Left colon (tissue), 2 donors: ENCODE measurements around the gene NCAM2. TPM values are rescaled to one million over a fixed set of nuclear protein-coding genes. Genes with fewer than 3 reads are reported as not detected.
"Not testable (repeated sequence)": the region's sequence is repeated elsewhere in the genome, so short reads cannot be mapped to it uniquely, and the experiment has no call there.

Experiments used
- ATAC-seq: fragments of 200-7000 bp; cut with Tn5 transposase; one replicate; pipeline ENCODE4 v1.9.1; 2020; ENCODE audit warnings: mild to moderate bottlenecking, moderate library complexity
- DNase-seq, 2 donors: peaks; one replicate each; pipeline ENCODE4 v3.0.0-alpha.2; 2020
- intact Hi-C, 2 donors: fragments of 100-400 bp; cut with DNase I in 1 of 2; cut with micrococcal nuclease in 1 of 2; formaldehyde crosslinking; loops; one replicate each; pipeline versions ENCODE4 v1.11.2 to v1.14.0; 2022; cut with DNase I, micrococcal nuclease
- total RNA-seq, 2 donors: library from RNA; stranded (reverse); fragmentation: NEBNext Ultra II Directional; extraction: Animal tissue kit (Norgen Biotek cat#: 25700); gene quantifications; one replicate each; pipeline ENCODE4 v1.2.1, GENCODE V29; 2021
- donor health status: DM: no; HTN: no; CAD: no.
- donor health status: DM: yes; HTN: yes; CAD: no.

The NCAM2 gene
- total RNA-seq, 2 donors from 2014 or later = 2.3 to 3.5 TPM

- intact Hi-C loops = no loop called here
- ATAC-seq (no peak), DNase-seq (no peak)
Measured at GRCh38 chr21:21367583-21367982, 369.4 kb downstream of the NCAM2 start.

- ATAC-seq = no peak
- intact Hi-C loops = no loop called here
- DNase-seq = no peak
Measured at GRCh38 chr21:21373969-21374368, 375.8 kb downstream of the NCAM2 start.

GRCh38 chr21:21383126-21383525, 384.9 kb downstream of the NCAM2 start:
- DNase-seq (no peak), ATAC-seq (no peak)
- intact Hi-C loops = no loop called here

GRCh38 chr21:21384977-21385376, 386.8 kb downstream of the NCAM2 start:
- ATAC-seq (no peak), DNase-seq (no peak)
- intact Hi-C loops = no loop called here

- DNase-seq (no peak), ATAC-seq (no peak)
- intact Hi-C loops = no loop called here
Measured at GRCh38 chr21:21385404-21385803, 387.2 kb downstream of the NCAM2 start.

- intact Hi-C loops = no loop called here
- ATAC-seq (no peak), DNase-seq (no peak)
Measured at GRCh38 chr21:21387916-21388315, 389.7 kb downstream of the NCAM2 start.

GRCh38 chr21:21394064-21394463, 395.9 kb downstream of the NCAM2 start:
- DNase-seq (no peak), ATAC-seq (no peak)
- intact Hi-C loops = no loop called here

- intact Hi-C loops = no loop called here
- no peak for DNase-seq
- ATAC-seq = no peak
Measured at GRCh38 chr21:21396424-21396823, 398.2 kb downstream of the NCAM2 start.

GRCh38 chr21:21397464-21397863, 399.3 kb downstream of the NCAM2 start:
- no peak for ATAC-seq
- intact Hi-C loops = no loop called here
- DNase-seq = no peak

- no peak for DNase-seq
- ATAC-seq = no peak
- intact Hi-C loops = no loop called here
Measured at GRCh38 chr21:21401444-21401843, 403.2 kb downstream of the NCAM2 start.

- intact Hi-C loops, ATAC-seq, DNase-seq: not testable (repeated sequence)
Measured at GRCh38 chr21:21402187-21402586, 404.0 kb downstream of the NCAM2 start.

- DNase-seq, intact Hi-C loops, ATAC-seq: not testable (repeated sequence)
Measured at GRCh38 chr21:21404261-21404660, 406.1 kb downstream of the NCAM2 start.

- intact Hi-C loops = no loop called here
- no peak for DNase-seq
- no peak for ATAC-seq
Measured at GRCh38 chr21:21406921-21407320, 408.7 kb downstream of the NCAM2 start.

GRCh38 chr21:21412096-21412495, 413.9 kb downstream of the NCAM2 start:
- intact Hi-C loops = no loop called here
- DNase-seq (no peak), ATAC-seq (no peak)

GRCh38 chr21:21415741-21416140, 417.5 kb downstream of the NCAM2 start:
- intact Hi-C loops = no loop called here
- ATAC-seq (no peak), DNase-seq (no peak)

- DNase-seq = no peak
- intact Hi-C loops = no loop called here
- no peak for ATAC-seq
Measured at GRCh38 chr21:21434944-21435343, 436.7 kb downstream of the NCAM2 start.

- intact Hi-C loops = no loop called here
- no peak for ATAC-seq
- DNase-seq = no peak
Measured at GRCh38 chr21:21436012-21436534, 437.9 kb downstream of the NCAM2 start.

GRCh38 chr21:21439761-21440160, 441.6 kb downstream of the NCAM2 start:
- intact Hi-C loops = no loop called here
- no peak for ATAC-seq
- DNase-seq = no peak

GRCh38 chr21:21457077-21457476, 458.9 kb downstream of the NCAM2 start:
- intact Hi-C loops = no loop called here
- DNase-seq (no peak), ATAC-seq (no peak)

GRCh38 chr21:21458124-21458631, 460.0 kb downstream of the NCAM2 start:
- DNase-seq (no peak), ATAC-seq (no peak)
- intact Hi-C loops = no loop called here

GRCh38 chr21:21460979-21461378, 462.8 kb downstream of the NCAM2 start:
- ATAC-seq (no peak), DNase-seq (no peak)
- intact Hi-C loops = no loop called here
